GM18511 (cell line): ENCODE measurements around the gene CEP41.
"Not testable (repeated sequence)": the region's sequence is repeated elsewhere in the genome, so short reads cannot be mapped to it uniquely, and the experiment has no call there.

ENCODE experiments used
- ATAC-seq: cut with Tn5 transposase; IDR thresholded peaks from one replicate; pipeline ENCODE4 v1.9.1; 2021; ENCODE audit warnings: mild to moderate bottlenecking, moderate library complexity; ENCODE audit not compliant: unreplicated experiment

Gene CEP41

DNA sequence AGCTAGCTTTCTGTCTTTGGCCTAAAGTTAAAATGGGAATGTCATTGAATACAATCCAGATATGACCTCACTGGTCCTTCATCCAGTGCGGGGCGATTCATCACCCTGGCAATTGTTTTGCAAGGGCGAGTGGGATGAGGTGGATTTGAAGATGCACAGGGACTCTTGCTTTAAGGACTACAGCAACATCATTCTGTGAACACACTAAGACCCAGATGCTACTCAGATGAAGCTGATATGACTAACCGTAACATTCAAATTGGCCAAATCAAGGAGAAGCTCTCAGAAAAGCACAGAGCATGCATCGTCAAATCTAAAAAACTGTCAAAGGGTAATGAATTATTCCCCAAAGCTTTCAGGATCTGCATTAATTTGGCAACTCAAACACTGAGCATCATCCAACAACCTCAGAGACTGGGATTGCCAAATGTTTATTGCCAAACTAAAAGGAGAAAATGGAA, 47.7 kb downstream of the CEP41 start:
- no peak for ATAC-seq

DNA sequence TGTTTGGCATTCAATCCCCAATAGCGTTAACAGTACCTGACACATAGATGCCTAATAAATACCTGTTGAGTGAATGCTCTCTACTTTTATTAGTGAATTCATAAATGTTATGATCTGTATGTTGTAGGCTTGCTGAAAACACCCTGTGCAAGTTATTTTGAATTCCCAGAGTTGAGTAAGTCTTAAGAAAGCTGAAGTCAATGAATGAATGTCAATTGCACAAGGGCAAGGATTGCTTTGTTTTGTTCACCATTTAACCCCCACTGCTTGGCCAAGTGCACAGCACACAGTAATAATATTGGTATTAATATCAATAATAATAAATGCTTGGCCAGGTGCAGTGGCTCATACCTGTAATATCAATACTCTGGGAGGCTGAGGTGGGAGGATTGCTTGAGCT, 50.3 kb downstream of the CEP41 start:
- ATAC-seq, result no peak

GRCh38 chr7:130388671-130389070, 52.1 kb downstream of the CEP41 start:
- ATAC-seq, result no peak

DNA sequence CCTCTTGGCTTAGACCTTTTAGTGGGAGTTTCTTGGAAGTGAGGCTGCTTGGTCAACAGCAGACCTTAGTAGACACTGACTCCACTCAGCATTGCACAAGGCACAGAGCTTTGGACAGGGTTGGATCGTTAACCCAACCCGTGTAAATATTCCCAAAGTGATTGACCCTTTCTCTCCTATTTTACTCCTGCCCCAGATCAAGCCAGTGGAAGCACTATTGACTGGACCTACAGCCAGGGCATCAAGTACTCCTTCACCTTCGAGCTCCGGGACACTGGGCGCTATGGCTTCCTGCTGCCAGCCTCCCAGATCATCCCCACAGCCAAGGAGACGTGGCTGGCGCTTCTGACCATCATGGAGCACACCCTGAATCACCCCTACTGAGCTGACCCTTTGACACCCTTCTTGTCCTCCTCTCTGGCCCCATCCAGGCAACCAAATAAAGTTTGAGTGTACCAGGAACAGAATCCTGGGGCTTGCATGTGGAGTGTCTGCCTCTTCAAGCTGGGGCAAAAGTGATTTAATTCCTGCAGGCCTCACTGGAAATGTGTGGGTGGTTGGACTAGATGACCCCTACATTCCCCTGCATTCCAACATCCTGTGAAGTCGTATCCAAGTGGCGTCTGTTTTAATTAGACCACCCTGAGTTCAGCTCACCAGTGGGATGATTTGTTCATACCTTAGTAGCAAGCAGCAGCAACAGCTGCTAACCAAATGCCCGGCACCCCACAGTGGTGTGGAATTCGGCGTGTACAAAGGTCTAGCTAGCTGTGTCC, 53.0 kb downstream of the CEP41 start:
- no peak for ATAC-seq

DNA sequence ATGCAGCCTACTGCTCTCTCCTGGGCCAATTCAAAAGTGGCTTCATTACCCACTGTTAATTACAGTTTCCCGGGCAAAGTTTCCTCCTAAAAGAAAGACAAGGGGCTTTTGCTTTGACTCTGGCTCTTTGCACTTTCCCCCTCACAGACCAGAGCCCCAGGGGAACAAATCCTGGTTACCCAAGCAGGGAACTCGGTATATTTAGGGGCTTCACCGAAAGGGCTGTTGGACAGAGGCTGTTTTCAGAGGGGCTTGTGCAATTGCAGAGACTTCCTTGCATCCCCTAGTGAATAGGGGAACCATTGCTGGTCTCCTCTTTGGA, 53.5 kb downstream of the CEP41 start:
- no peak for ATAC-seq

- no peak for ATAC-seq
These were observed 53.9 kb downstream of the CEP41 start for GRCh38 chr7:130386876-130387275.

DNA sequence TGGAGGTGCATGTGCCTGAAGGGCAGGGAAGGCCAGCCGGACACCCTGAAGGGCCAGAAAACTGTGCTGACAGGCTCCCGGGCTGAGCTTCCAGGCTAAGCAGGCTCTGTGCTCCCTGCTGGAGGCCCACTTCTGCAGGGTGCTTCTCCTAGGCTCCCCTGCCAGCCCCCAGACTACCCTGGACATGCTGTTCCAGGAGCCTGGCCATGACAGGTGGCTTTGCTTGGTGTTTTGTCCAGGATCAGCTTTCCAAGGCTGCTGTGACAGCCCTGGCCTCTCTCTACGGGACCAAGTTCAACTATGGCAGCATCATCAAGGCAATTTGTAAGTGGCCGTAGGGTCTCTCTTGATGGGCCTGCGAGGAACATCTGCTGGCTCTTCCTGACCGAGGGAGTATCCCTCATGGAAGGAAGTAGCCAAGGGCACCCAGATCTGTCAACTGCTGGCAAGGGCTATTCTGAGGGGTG, 55.2 kb downstream of the CEP41 start:
- no peak for ATAC-seq

GRCh38 chr7:130384841-130385599, 55.8 kb downstream of the CEP41 start:
- ATAC-seq, result no peak

DNA sequence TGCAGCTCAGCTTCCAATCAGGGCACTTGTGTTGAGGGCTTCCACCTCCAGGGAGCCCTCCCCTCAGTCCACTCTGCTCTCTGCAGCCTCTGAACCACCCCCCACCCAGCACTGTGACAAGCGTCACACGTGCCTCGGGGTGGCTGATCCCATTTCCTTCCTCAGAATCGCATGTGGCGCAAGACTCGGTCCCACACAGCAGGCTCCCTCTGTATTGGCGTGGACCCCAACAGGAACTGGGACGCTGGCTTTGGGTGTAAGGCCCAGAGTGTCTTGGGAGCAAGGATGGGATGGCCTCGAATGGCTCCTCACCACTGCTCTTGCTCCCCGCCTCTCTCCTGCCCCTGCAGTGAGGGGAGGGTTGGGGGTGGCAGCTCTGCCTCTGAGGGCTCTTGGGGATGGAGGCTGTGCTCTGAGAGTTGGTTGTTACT, 56.4 kb downstream of the CEP41 start:
- ATAC-seq, result no peak

- ATAC-seq, result no peak
These were observed 57.4 kb downstream of the CEP41 start for GRCh38 chr7:130383187-130383980.

DNA sequence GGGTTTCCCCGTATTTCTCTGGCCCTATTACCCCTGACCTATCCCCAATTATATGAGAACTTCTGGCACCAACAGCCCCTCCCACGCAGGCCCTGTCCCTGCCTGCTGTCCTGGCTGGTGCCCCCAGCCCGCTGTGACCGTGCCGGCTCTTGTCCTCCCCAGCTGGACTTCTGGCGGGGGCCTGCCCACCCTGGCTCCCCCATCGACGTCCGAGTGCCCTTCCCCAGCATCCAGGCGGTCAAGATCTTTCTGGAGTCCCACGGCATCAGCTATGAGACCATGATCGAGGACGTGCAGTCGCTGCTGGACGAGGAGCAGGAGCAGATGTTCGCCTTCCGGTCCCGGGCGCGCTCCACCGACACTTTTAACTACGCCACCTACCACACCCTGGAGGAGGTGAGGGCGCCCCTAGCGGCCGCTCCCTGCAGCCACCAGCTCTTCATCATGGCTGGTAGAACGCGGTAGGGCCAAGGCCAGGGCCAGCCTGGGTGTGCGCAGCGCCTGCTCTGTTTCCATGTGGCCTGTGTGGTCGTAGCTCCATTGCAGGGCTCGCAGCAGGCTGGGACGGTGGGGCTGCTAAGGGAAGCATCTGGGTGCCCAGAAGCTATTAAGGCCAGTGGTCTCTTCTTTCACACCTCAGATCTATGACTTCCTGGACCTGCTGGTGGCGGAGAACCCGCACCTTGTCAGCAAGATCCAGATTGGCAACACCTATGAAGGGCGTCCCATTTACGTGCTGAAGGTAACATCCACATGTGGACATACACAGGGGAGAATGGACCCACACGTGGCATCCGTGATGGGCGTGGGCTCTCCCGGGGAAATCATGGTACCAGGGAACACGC, 59.1 kb downstream of the CEP41 start:
- ATAC-seq, result no peak

DNA sequence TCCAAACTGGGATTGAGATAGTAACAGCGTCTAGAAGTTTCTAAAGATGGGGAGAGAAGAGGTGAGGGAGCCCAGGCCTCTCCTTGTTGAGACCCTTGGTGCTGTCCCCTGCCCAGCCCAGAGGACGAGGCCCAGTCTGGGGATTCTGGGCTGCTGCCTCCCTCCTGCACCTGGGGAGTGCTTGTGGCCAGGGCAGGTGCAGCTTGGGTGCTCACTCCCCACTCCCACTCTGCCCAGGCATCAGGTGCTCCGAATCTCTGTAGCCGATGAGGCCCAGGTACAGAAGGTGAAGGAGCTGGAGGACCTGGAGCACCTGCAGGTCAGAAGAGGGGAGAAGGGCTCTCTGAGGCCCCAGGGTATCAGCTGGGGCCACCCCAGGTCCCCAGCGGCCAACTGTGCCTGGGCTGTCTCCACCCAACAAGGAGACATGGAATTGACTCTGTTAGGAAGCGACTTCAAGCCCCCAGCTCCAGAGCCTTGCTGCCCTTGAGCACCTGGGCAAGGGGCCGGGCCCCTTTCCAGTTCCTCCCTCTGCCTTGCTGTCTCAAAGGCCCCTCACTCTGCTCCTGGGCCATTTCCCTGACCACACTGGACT, 59.9 kb downstream of the CEP41 start:
- ATAC-seq, result no peak

GRCh38 chr7:130379921-130380860, 60.6 kb downstream of the CEP41 start, which contains the start of gene CPA1:
TSS of gene CPA1 (plus strand) at chr7:130380494. CDS start at chr7:130380521, 27 bp downstream.
- ATAC-seq, result no peak

DNA sequence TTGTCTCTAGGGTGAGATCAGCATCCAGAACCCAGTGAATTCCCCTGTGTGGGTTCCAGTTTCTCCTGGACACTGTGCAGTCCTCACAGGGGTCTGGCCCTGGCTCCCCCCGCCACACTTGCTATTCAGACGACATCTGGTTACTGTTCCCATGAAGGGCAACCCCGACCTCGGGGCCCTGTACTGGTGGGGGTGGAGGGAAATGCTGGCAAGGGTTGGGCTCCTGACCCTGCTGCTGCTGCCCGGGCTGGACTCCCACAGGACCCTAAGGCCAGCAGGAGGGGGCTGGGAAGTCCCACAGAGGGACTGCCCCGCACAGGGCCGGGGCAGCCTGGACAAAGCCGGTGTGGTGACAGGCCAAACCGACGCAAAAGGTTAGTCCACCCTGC, 61.3 kb downstream of the CEP41 start:
- ATAC-seq, result no peak

DNA sequence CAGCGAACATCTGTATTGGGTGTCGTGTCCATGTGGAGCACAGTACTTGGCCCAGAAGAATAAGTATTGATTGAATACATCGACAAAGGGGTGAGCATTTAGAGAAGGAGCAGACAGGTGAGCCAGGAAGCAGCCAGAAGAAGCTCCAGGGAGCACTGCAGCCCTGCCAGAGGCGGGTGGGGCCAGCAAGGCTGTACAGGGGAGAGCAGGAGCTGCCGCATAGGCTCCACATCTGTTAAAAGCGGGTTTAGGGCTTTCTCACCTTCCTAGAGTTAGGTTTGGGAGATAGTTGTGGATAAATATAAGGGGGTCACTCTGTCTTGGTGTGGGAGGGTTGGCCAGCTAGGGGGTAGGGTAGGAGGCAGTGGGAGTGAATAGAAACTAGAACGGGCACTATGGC, 61.8 kb downstream of the CEP41 start:
- ATAC-seq, result no peak

DNA sequence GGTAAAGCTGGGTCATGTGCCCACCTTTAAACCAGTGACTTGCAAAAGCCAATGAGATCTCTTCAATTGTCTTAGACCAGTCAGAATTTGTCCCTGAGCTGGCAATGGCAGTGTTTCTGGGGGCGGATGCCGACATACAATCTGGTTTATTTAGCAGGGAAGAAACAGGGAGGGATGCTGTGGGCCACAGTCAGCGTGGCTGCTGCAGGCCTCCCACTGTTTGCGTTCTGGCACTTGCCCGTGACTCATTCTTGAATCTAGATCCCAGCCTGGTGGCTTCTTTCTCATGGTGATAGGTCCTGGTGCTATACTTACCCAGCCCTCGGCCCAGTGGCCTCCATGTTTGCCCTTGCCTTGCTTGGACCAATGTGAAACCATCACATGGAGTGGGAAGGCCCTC, 63.6 kb downstream of the CEP41 start:
- no peak for ATAC-seq

- not testable (repeated sequence) for ATAC-seq
These were observed 64.4 kb downstream of the CEP41 start for GRCh38 chr7:130376461-130376860.

DNA sequence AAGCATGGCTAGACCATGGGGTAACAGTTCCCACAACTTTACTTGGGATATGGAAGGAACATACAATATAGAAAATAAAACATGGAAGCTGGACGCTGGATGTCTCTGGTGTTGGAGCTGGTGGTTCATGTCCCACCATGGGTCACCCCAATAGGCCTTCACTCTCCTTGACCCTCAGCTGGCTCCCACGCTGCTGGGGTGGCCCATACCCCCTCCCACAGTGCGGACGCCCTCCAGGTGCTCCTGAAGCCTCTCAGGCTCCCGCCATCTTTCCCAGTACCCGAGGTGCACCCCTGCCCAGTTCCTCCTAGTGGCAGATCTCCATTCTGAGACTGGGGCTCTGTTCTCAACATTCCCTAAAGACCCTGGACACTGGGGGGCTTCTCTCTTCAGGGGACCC, 66.3 kb downstream of the CEP41 start:
- no peak for ATAC-seq
